K562 (cell line): ENCODE measurements around the gene FMNL2. TPM values are rescaled to one million over a fixed set of nuclear protein-coding genes. Genes with fewer than 3 reads are reported as not detected.

Experiments used
- ATAC-seq: fragments of 200-7000 bp; cut with Tn5 transposase; 3 replicates; pipeline ENCODE4 v1.9.1; 2020; ENCODE audit warnings: moderate library complexity
- BruUV-seq: library from RNA; stranded (reverse); fragments of 400-500 nt; replicated peaks from 2 replicates; lab custom pipeline; 2021; lab: Mats Ljungman, UMichigan
- CTCF ChIA-PET: fragments of 300-600 bp; formaldehyde crosslinking; extraction: SDS; loops from one replicate; lab custom pipeline; 2021; ENCODE audit warnings: low intra/inter-chr PET ratio; lab: Yijun Ruan, JAX
- POLR2A ChIA-PET: fragments of 300-600, 350-650 bp; sonication (Branson Sonifier 250); formaldehyde crosslinking; extraction: SDS; loops from one replicate; lab custom pipeline; 2021; ENCODE audit warnings: antibody characterized with exemption, inconsistent platforms; lab: Yijun Ruan, JAX
- DNase-seq, 4 experiments: peaks; one replicate each; pipeline versions ENCODE4 v3.0.0 to v3.0.0-alpha.2; 2011 to 2018; ENCODE audit warnings: low spot score in 3 of 4, mixed read lengths in 3 of 4; ENCODE audit errors: extremely low read depth in 1 of 4
- FAIRE-seq: peaks from 2 replicates; lab custom pipeline; 2011; peaks lifted over from hg19 to GRCh38; lab: Jason Lieb, UNC
- H2AFZ ChIP-seq: 2 replicates; pipeline ENCODE4 v1.6.0; 2011; ENCODE audit warnings: low read depth, low read length, control low read depth, inconsistent platforms
- H3K27ac ChIP-seq: fragments of 200-600 bp; 3 replicates; pipeline ENCODE4 v1.8.0; 2011; ENCODE audit warnings: low read depth, mild to moderate bottlenecking, control low read depth, inconsistent platforms, low read length, moderate library complexity, mixed read lengths; ENCODE audit errors: extremely low read depth
- H3K27me3 ChIP-seq, 2 experiments: fragments of 300-600 bp in 1 of 2; 2 replicates in 1 of 2; 3 replicates in 1 of 2; pipeline versions ENCODE4 v1.6.0 to v1.8.0; 2011; ENCODE audit warnings: inconsistent platforms in 2 of 2, low read length in 2 of 2, mild to moderate bottlenecking in 1 of 2, mixed read lengths in 1 of 2, moderate library complexity in 1 of 2; ENCODE audit not compliant: control insufficient read depth in 2 of 2, insufficient read depth in 2 of 2
- H3K36me3 ChIP-seq: fragments of 300-600 bp; 3 replicates; pipeline ENCODE4 v1.8.0; 2011; ENCODE audit warnings: mild to moderate bottlenecking, low read length, inconsistent platforms; ENCODE audit not compliant: control insufficient read depth, insufficient read depth
- H3K4me1 ChIP-seq, 2 experiments: fragments of 200-600 bp in 1 of 2; replicated peaks in 1 of 2; 2 replicates in 1 of 2; 3 replicates in 1 of 2; pipeline versions ENCODE4 v1.5.1 to v1.8.0; 2011; ENCODE audit warnings: inconsistent platforms in 2 of 2, low read length in 2 of 2, mild to moderate bottlenecking in 1 of 2, mixed read lengths in 1 of 2, moderate library complexity in 1 of 2; ENCODE audit not compliant: control insufficient read depth in 2 of 2, insufficient read depth in 2 of 2
- H3K4me2 ChIP-seq: 2 replicates; pipeline ENCODE4 v1.6.1; 2011; ENCODE audit warnings: low read length, control low read depth, inconsistent platforms, mixed read lengths; ENCODE audit not compliant: insufficient read depth
- H3K4me3 ChIP-seq: fragments of 200-600 bp; sonication (generic), shearing (Covaris generic); 2 replicates; pipeline ENCODE4 v1.5.1; 2016; ENCODE audit warnings: control low read depth, inconsistent platforms
- H3K79me2 ChIP-seq: fragments of 200-600 bp; 3 replicates; pipeline ENCODE4 v1.8.0; 2011; ENCODE audit warnings: low read length, inconsistent platforms; ENCODE audit not compliant: control insufficient read depth, insufficient read depth
- H3K9ac ChIP-seq, 2 experiments: 2 replicates each; pipeline versions ENCODE4 v1.6.0 to v1.6.1; 2011; ENCODE audit warnings: low read depth in 2 of 2, low read length in 2 of 2, control low read depth in 1 of 2, inconsistent platforms in 1 of 2, mild to moderate bottlenecking in 1 of 2, mixed read lengths in 1 of 2; ENCODE audit not compliant: insufficient read depth in 1 of 2
- H3K9me1 ChIP-seq: one replicate; pipeline ENCODE4 v1.6.0; 2011; ENCODE audit warnings: inconsistent platforms, mild to moderate bottlenecking, low read length, moderate library complexity; ENCODE audit not compliant: control insufficient read depth, insufficient read depth
- H3K9me3 ChIP-seq: replicated peaks from 2 replicates; pipeline ENCODE4 v1.5.1; 2011; ENCODE audit warnings: low read depth, low read length, inconsistent platforms; ENCODE audit not compliant: control insufficient read depth, insufficient read depth
- H4K20me1 ChIP-seq: replicated peaks from 2 replicates; pipeline ENCODE4 v1.6.1; 2011; ENCODE audit warnings: low read length, inconsistent platforms, mixed read lengths; ENCODE audit not compliant: control insufficient read depth, insufficient read depth
- ATF4 ChIP-seq: fragments of 450-650 bp; formaldehyde crosslinking; IDR thresholded peaks from 2 replicates; pipeline ENCODE4 v1.4.0; 2022; ENCODE audit warnings: mild to moderate bottlenecking, moderate library complexity
- CHD2 ChIP-seq: IDR thresholded peaks from 2 replicates; pipeline ENCODE4 v1.6.1; 2011; ENCODE audit warnings: low read depth, low read length
- E2F3 ChIP-seq: fragments of 250-450 bp; sonication (Bioruptor Pico); IDR thresholded peaks from 2 replicates; pipeline ENCODE4 v1.4.0; 2020; ENCODE audit warnings: mild to moderate bottlenecking
- ETV6 ChIP-seq, 3 experiments: fragments of 150-350 bp in 1 of 3; sonication (generic) in 1 of 3; formaldehyde crosslinking in 1 of 3; IDR thresholded peaks; 2 replicates each; pipeline versions ENCODE4 v1.6.1 to v1.8.0; 2014 to 2022; ENCODE audit warnings: borderline replicate concordance in 2 of 3, low read depth in 2 of 3, antibody characterized with exemption in 1 of 3, low read length in 1 of 3, mild to moderate bottlenecking in 1 of 3, missing genetic modification reagents in 1 of 3
- HNRNPLL ChIP-seq: fragments of 200-400 bp; formaldehyde crosslinking; IDR thresholded peaks from 2 replicates; pipeline ENCODE4 v1.6.1; 2017; ENCODE audit warnings: low read length, low read depth, mild to moderate bottlenecking; ENCODE audit not compliant: poor library complexity, severe bottlenecking
- NFYB ChIP-seq: IDR thresholded peaks from 2 replicates; pipeline ENCODE4 v1.6.1; 2011; ENCODE audit warnings: mild to moderate bottlenecking, moderate library complexity; ENCODE audit not compliant: insufficient read length; ENCODE audit errors: extremely low read depth
- POLR2H ChIP-seq: IDR thresholded peaks from 2 replicates; pipeline ENCODE4 v1.6.1; 2016; ENCODE audit warnings: missing genetic modification characterization, low read depth, mild to moderate bottlenecking, control low read depth, missing compliant biosample characterization, moderate library complexity
- PPARD ChIP-seq: fragments of 250-450 bp; sonication (Bioruptor Pico); IDR thresholded peaks from 2 replicates; pipeline ENCODE4 v1.8.0; 2022; ENCODE audit warnings: inconsistent platforms, mild to moderate bottlenecking, moderate library complexity
- RAD21 ChIP-seq, 2 experiments: fragments of 250-450 bp in 1 of 2; fragments of 450-650 bp in 1 of 2; sonication (Bioruptor Pico) in 1 of 2; formaldehyde crosslinking in 1 of 2; IDR thresholded peaks in 1 of 2; conservative IDR thresholded peaks in 1 of 2; 2 replicates each; pipeline versions ENCODE4 v1.4.0 to v1.8.0; 2020 to 2022; ENCODE audit warnings: mild to moderate bottlenecking in 2 of 2, moderate library complexity in 1 of 2
- SREBF1 ChIP-seq: fragments of 150-350 bp; IDR thresholded peaks from 2 replicates; pipeline ENCODE4 v1.6.1; 2014; ENCODE audit warnings: antibody characterized with exemption, low read depth, low read length, borderline replicate concordance
- ZFP91 ChIP-seq: sonication (generic); formaldehyde crosslinking; IDR thresholded peaks from 2 replicates; pipeline ENCODE4 v1.8.0; 2022; ENCODE audit warnings: mild to moderate bottlenecking, missing genetic modification reagents
- ZNF511 ChIP-seq: sonication (generic); formaldehyde crosslinking; IDR thresholded peaks from 2 replicates; pipeline ENCODE4 v1.8.0; 2022; ENCODE audit warnings: mild to moderate bottlenecking, missing genetic modification reagents
- ZNF740 ChIP-seq, 3 experiments: fragments of 200-800 bp in 1 of 3; sonication (Bioruptor generic) in 1 of 3; sonication (generic) in 1 of 3; formaldehyde crosslinking in 1 of 3; IDR thresholded peaks; 2 replicates each; pipeline versions ENCODE4 v1.6.1 to v1.8.0; 2016 to 2022; ENCODE audit warnings: mild to moderate bottlenecking in 2 of 3, missing compliant biosample characterization in 2 of 3, missing genetic modification characterization in 2 of 3, missing genetic modification reagents in 1 of 3
- WGBS: fragments of 100-300 bp; shearing (Covaris generic); methylation state at CpG from one replicate; pipeline ENCODE4 v1.1.6; 2016; ENCODE audit warnings: low coverage, mixed read lengths; ENCODE audit not compliant: insufficient coverage; ENCODE audit errors: missing lambda C conversion rate; 5-methylcytosine and 5-hydroxymethylcytosine counted together
- in situ Hi-C: fragments of 300-500 bp; cut with MboI; formaldehyde crosslinking; loops from 4 replicates; pipeline ENCODE4 v1.15.0; 2018; ENCODE audit warnings: inconsistent platforms, mixed read lengths
- intact Hi-C: fragments of 100-400 bp; cut with micrococcal nuclease; formaldehyde crosslinking; loops from 2 replicates; pipeline ENCODE4 v1.14.2; 2022
- polyA plus RNA-seq, 8 experiments: library from polyadenylated mRNA; depleted of rRNA in 4 of 8; stranded (reverse) in 5 of 8; unstranded in 3 of 8; fragments of >200 nt; fragmentation: Nextera tagmentation in 2 of 8; fragmentation: Illumina TruSeq in 1 of 8; extraction: Ambion mirVana in 2 of 8; extraction: Trizol in 1 of 8; gene quantifications; 2 replicates each; pipeline versions ENCODE4 v1.2.1 to v1.2.3, GENCODE V29; 2011 to 2014; ENCODE audit warnings: inconsistent platforms in 1 of 8, missing spikeins in 1 of 8
- total RNA-seq, 7 experiments: library from RNA; depleted of rRNA in 6 of 7; stranded (reverse); fragments of >200 nt in 6 of 7; fragmentation: Illumina TruSeq in 2 of 7; extraction: Trizol in 2 of 7; gene quantifications; 2 replicates each; pipeline versions ENCODE4 v1.2.1 to v1.2.3, GENCODE V29; 2011 to 2021; ENCODE audit warnings: low replicate concordance in 1 of 7
- TF ChIP-seq, protein P1 (sequence below): IDR thresholded peaks from 2 replicates; pipeline ENCODE4 v1.6.1; 2011; ENCODE audit warnings: borderline replicate concordance, low read depth, mild to moderate bottlenecking, moderate library complexity, low read length; ENCODE audit not compliant: insufficient read depth, poor library complexity, severe bottlenecking

The FMNL2 gene
- total and polyA plus RNA-seq, 9 of the 15 experiments (the other 6 are each of a cell fraction or from before 2014, with no cell fraction given) = 0.15 to 0.49 (median 0.24) TPM; not detected in 1

- in situ Hi-C loops = no loop called here
- FAIRE-seq = no peak
- no peak for TF ChIP-seq ATF4 (CRISPR knock-in tag)
- TF ChIP-seq CHD2 = no peak
- TF ChIP-seq, protein P1, sequence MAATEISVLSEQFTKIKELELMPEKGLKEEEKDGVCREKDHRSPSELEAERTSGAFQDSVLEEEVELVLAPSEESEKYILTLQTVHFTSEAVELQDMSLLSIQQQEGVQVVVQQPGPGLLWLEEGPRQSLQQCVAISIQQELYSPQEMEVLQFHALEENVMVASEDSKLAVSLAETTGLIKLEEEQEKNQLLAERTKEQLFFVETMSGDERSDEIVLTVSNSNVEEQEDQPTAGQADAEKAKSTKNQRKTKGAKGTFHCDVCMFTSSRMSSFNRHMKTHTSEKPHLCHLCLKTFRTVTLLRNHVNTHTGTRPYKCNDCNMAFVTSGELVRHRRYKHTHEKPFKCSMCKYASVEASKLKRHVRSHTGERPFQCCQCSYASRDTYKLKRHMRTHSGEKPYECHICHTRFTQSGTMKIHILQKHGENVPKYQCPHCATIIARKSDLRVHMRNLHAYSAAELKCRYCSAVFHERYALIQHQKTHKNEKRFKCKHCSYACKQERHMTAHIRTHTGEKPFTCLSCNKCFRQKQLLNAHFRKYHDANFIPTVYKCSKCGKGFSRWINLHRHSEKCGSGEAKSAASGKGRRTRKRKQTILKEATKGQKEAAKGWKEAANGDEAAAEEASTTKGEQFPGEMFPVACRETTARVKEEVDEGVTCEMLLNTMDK = no peak
- TF ChIP-seq HNRNPLL = no peak
- no peak for TF ChIP-seq ETV6 (IDR thresholded peaks at IDR 0.05; ENCODE audit: borderline replicate concordance in 1 of 2, low read depth in 2 of 2, low read length in 1 of 2)
- no peak for TF ChIP-seq ETV6 (CRISPR knock-in tag; IDR thresholded peaks at IDR 0.05; ENCODE audit: borderline replicate concordance)
- no peak for TF ChIP-seq RAD21 (CRISPR knock-in tag; conservative IDR thresholded peaks at IDR 0.05 in 1 of 2, IDR thresholded peaks at IDR 0.05 in 1 of 2)
- no peak for TF ChIP-seq SREBF1
- TF ChIP-seq ZNF511 (CRISPR knock-in tag) = no peak
- no peak for TF ChIP-seq ZFP91
- no peak for TF ChIP-seq POLR2H (tag)
- TF ChIP-seq E2F3 (CRISPR knock-in tag) = no peak
- TF ChIP-seq PPARD = no peak
- TF ChIP-seq NFYB = no peak
- no peak for TF ChIP-seq ZNF740 (CRISPR knock-in tag; IDR thresholded peaks at IDR 0.05)
- TF ChIP-seq ZNF740 (tag; IDR thresholded peaks at IDR 0.05) = no peak
Observed at GRCh38 chr2:152384992-152385391, 50.0 kb downstream of the FMNL2 start.

More at GRCh38 chr2:152384992-152385391, 50.0 kb downstream of the FMNL2 start:
- no TSS peak for BruUV-seq
- DNase-seq = no peak
- H3K79me2 ChIP-seq = no peaks in the 10 kb centered on the region
- no peak overlapping the region for H3K27ac ChIP-seq
- no peaks in the 10 kb centered on the region for H3K9me3 ChIP-seq
- WGBS = 1% methylated on average over 3 of the region's 3 CpGs
- no peak for ATAC-seq
- H3K9ac ChIP-seq = no peak overlapping the region
- peaks cover 0 to 2% of the 10 kb centered on the region in 2 experiments; a peak in 1 of 5 replicates for H3K4me1 ChIP-seq
- intact Hi-C loops = no loop called here
- no peak overlapping the region for H3K4me2 ChIP-seq
- no peak overlapping the region for H2AFZ ChIP-seq
- POLR2A ChIA-PET = no interaction called here
- H3K36me3 ChIP-seq = no peaks in the 10 kb centered on the region
- CTCF ChIA-PET = no interaction called here
- H3K9me1 ChIP-seq = no peaks in the 10 kb centered on the region
- no peaks in the 10 kb centered on the region for H4K20me1 ChIP-seq
- H3K4me3 ChIP-seq = no peak overlapping the region
- H3K27me3 ChIP-seq = peaks cover 0 to 9% of the 10 kb centered on the region in 2 experiments; a peak in 2 of 5 replicates
